ENCODE results near the gene ACBD7. TPM values are rescaled to one million over a fixed set of nuclear protein-coding genes. Genes with fewer than 3 reads are reported as not detected.

The ACBD7 gene
- total RNA-seq, 2 donors from 2014 or later = 3.7 to 8.5 TPM

- Mint-ChIP-seq H3K9me3 (peaks cover 4% of the 10 kb centered on the region), H3K27me3 (ENCODE audit: insufficient read depth) (no peaks in the 10 kb centered on the region), H3K4me1 (no peaks in the 10 kb centered on the region), H3K36me3 (ENCODE audit: low read depth) (no peaks in the 10 kb centered on the region), H3K4me3 (no peak overlapping the region), H3K27ac (no peak overlapping the region)
- no peak for DNase-seq
- Histone ChIP-seq H3K9me3 (ENCODE audit: control insufficient read depth, low read length) (no peaks in the 10 kb centered on the region), H3K4me3 (ENCODE audit: low read length) (no peak overlapping the region), H3K9ac (ENCODE audit: extremely low read depth, low read length, poor library complexity, severe bottlenecking) (no peak overlapping the region), H3K27ac (ENCODE audit: low read depth, low read length) (no peak overlapping the region), H3K27me3 (ENCODE audit: control insufficient read depth, insufficient read depth, low read length, poor library complexity, severe bottlenecking) (no peaks in the 10 kb centered on the region), H3K36me3 (ENCODE audit: control insufficient read depth, insufficient read depth, low read length) (no peaks in the 10 kb centered on the region), H3K4me1 (ENCODE audit: control insufficient read depth, insufficient read depth, low read length) (no peaks in the 10 kb centered on the region)
- 60 to 80% methylated on average over 1 of the region's 1 CpG for WGBS, 2 experiments (ENCODE audit: insufficient coverage in 1 of 2, insufficient read length in 1 of 2)
- TF ChIP-seq CTCF (conservative IDR thresholded peaks at IDR 0.05) = no peak
These were observed 43.2 kb downstream of the ACBD7 start for GRCh38 chr10:15045380-15045779.

GRCh38 chr10:15043674-15044073 is 44.9 kb downstream of the ACBD7 start, which contains the start of gene OLAH:
Gene OLAH (plus strand): TSS chr10:15043943. CDS start chr10:15047289, 3,346 bp downstream.
- H3K27me3 Mint-ChIP-seq (ENCODE audit: insufficient read depth) = peaks cover under 1% of the 10 kb centered on the region
- no peaks in the 10 kb centered on the region for H3K4me1 Mint-ChIP-seq
- no peak within 1 kb of the TSS for H3K27ac ChIP-seq (ENCODE audit: low read depth, low read length)
- H3K4me3 Mint-ChIP-seq = no peak within 1 kb of the TSS
- no peaks in the 10 kb centered on the region for H3K4me1 ChIP-seq (ENCODE audit: control insufficient read depth, insufficient read depth, low read length)
- no peak for TF ChIP-seq CTCF (conservative IDR thresholded peaks at IDR 0.05)
- no peaks in the 10 kb centered on the region for H3K36me3 ChIP-seq (ENCODE audit: control insufficient read depth, insufficient read depth, low read length)
- H3K36me3 Mint-ChIP-seq (ENCODE audit: low read depth) = no peaks in the 10 kb centered on the region
- DNase-seq = no peak
- no peaks in the 10 kb centered on the region for H3K27me3 ChIP-seq (ENCODE audit: control insufficient read depth, insufficient read depth, low read length, poor library complexity, severe bottlenecking)
- WGBS, 2 experiments (ENCODE audit: insufficient coverage in 1 of 2, insufficient read length in 1 of 2) = 89 to 100% methylated on average over 1 of the region's 1 CpG
- H3K9me3 ChIP-seq (ENCODE audit: control insufficient read depth, low read length) = no peaks in the 10 kb centered on the region
- no peak within 1 kb of the TSS for H3K9ac ChIP-seq (ENCODE audit: extremely low read depth, low read length, poor library complexity, severe bottlenecking)
- H3K4me3 ChIP-seq (ENCODE audit: low read length) = no peak within 1 kb of the TSS
- peaks cover 4% of the 10 kb centered on the region for H3K9me3 Mint-ChIP-seq
- H3K27ac Mint-ChIP-seq = no peak within 1 kb of the TSS

- Histone ChIP-seq H3K4me1 (ENCODE audit: control insufficient read depth, insufficient read depth, low read length) (no peaks in the 10 kb centered on the region), H3K9ac (ENCODE audit: extremely low read depth, low read length, poor library complexity, severe bottlenecking) (no peak overlapping the region), H3K4me3 (ENCODE audit: low read length) (no peak overlapping the region), H3K36me3 (ENCODE audit: control insufficient read depth, insufficient read depth, low read length) (no peaks in the 10 kb centered on the region), H3K27ac (ENCODE audit: low read depth, low read length) (no peak overlapping the region), H3K9me3 (ENCODE audit: control insufficient read depth, low read length) (no peaks in the 10 kb centered on the region), H3K27me3 (ENCODE audit: control insufficient read depth, insufficient read depth, low read length, poor library complexity, severe bottlenecking) (no peaks in the 10 kb centered on the region)
- TF ChIP-seq CTCF (conservative IDR thresholded peaks at IDR 0.05) = no peak
- DNase-seq = no peak
- no peak overlapping the region for H3K27ac Mint-ChIP-seq
- no peaks in the 10 kb centered on the region for H3K36me3 Mint-ChIP-seq (ENCODE audit: low read depth)
- H3K4me1 Mint-ChIP-seq = peaks cover 11% of the 10 kb centered on the region
- WGBS, 2 experiments (ENCODE audit: insufficient coverage in 1 of 2, insufficient read length in 1 of 2) = 92 to 94% methylated on average over 6 to 10 of the region's 10 CpGs
- H3K4me3 Mint-ChIP-seq = no peak overlapping the region
- peaks cover 4% of the 10 kb centered on the region for H3K27me3 Mint-ChIP-seq (ENCODE audit: insufficient read depth)
- H3K9me3 Mint-ChIP-seq = peaks cover 4% of the 10 kb centered on the region
These were observed 50.2 kb downstream of the ACBD7 start for GRCh38 chr10:15038416-15038815.

Data from endodermal cell (in vitro differentiated cells).